Activated CD8-positive, alpha-beta T cell treated with anti-CD3 and anti-CD28 coated beads for 36 hours (primary cell): Measurements from ENCODE around the gene CIB4. TPM values are rescaled to one million over a fixed set of nuclear protein-coding genes. Genes with fewer than 3 reads are reported as not detected.

Source experiments
- ATAC-seq: fragments of 200-7000 bp; cut with Tn5 transposase; one replicate; pipeline ENCODE4 v1.10.0; 2021; ENCODE audit warnings: mild to moderate bottlenecking, moderate library complexity
- CTCF ChIA-PET: fragments of 350-600 bp; sonication (Branson Sonifier 250); formaldehyde crosslinking; loops from one replicate; lab custom pipeline; 2021; ENCODE audit warnings: antibody characterized with exemption; lab: Charles Lee
- POLR2A ChIA-PET: fragments of 350-600 bp; sonication (Branson Sonifier 250); formaldehyde crosslinking; loops from one replicate; lab custom pipeline; 2021; ENCODE audit warnings: antibody characterized with exemption; lab: Charles Lee
- DNase-seq: peaks from one replicate; pipeline ENCODE4 v3.0.0-alpha.2; 2020
- H3K27ac Mint-ChIP-seq: one replicate; pipeline ENCODE4 v1.8.0; 2021; ENCODE audit warnings: mild to moderate bottlenecking, mixed read lengths
- H3K27me3 Mint-ChIP-seq: one replicate; pipeline ENCODE4 v1.8.0; 2021; ENCODE audit warnings: mixed read lengths
- H3K36me3 Mint-ChIP-seq: one replicate; pipeline ENCODE4 v1.8.0; 2021; ENCODE audit warnings: low read depth, mixed read lengths
- H3K4me1 Mint-ChIP-seq: one replicate; pipeline ENCODE4 v1.8.0; 2021; ENCODE audit warnings: low read depth, mixed read lengths
- H3K4me3 Mint-ChIP-seq: one replicate; pipeline ENCODE4 v1.8.0; 2021; ENCODE audit warnings: mild to moderate bottlenecking, moderate library complexity, mixed read lengths
- H3K9me3 Mint-ChIP-seq: one replicate; pipeline ENCODE4 v1.8.0; 2021; ENCODE audit warnings: mixed read lengths
- CTCF ChIP-seq: fragments of 200-600 bp; IDR thresholded peaks from one replicate; pipeline ENCODE4 v1.8.0; 2022; ENCODE audit warnings: antibody characterized with exemption, mild to moderate bottlenecking
- intact Hi-C: fragments of 100-400 bp; cut with micrococcal nuclease; formaldehyde crosslinking; loops from one replicate; pipeline ENCODE4 v1.10.0; 2022
- total RNA-seq, 2 experiments: library from RNA; stranded (reverse); gene quantifications; one replicate each; pipeline ENCODE4 v1.2.3, GENCODE V29; 2021

Gene CIB4
- total RNA-seq, 2 experiments from 2014 or later: not detected

GRCh38 chr2:26639685-26640243 is 1.4 kb downstream of the CIB4 start:
- H3K4me1 Mint-ChIP-seq: no peaks in the 10 kb centered on the region
- intact Hi-C loops: no loop called here
- ChIA-PET POLR2A (no interaction called here), CTCF (no interaction called here)
- H3K9me3 Mint-ChIP-seq: no peaks in the 10 kb centered on the region
- no peaks in the 10 kb centered on the region for H3K36me3 Mint-ChIP-seq
- no peak overlapping the region for H3K4me3 Mint-ChIP-seq
- H3K27ac Mint-ChIP-seq: no peak overlapping the region
- peaks cover 17% of the 10 kb centered on the region for H3K27me3 Mint-ChIP-seq
- DNase-seq: no peak
- ATAC-seq: no peak
- TF ChIP-seq CTCF: no peak

GRCh38 chr2:26637811-26638310 is 3.3 kb downstream of the CIB4 start:
- intact Hi-C loops: no loop called here
- Mint-ChIP-seq H3K36me3 (no peaks in the 10 kb centered on the region), H3K9me3 (no peaks in the 10 kb centered on the region), H3K27ac (no peak overlapping the region), H3K4me1 (no peaks in the 10 kb centered on the region), H3K4me3 (no peak overlapping the region), H3K27me3 (peaks cover 11% of the 10 kb centered on the region)
- TF ChIP-seq CTCF: no peak
- ChIA-PET CTCF (interaction anchor here (4.2 kb wide), 1 partner anchor 31 kb away, joined by 15 read pairs; no protein-coding TSS in a partner anchor), POLR2A (no interaction called here)
- DNase-seq (no peak), ATAC-seq (no peak)

GRCh38 chr2:26636935-26637334 is 4.2 kb downstream of the CIB4 start:
- H3K9me3 Mint-ChIP-seq: no peaks in the 10 kb centered on the region
- POLR2A ChIA-PET: no interaction called here
- ATAC-seq (no peak), DNase-seq (no peak)
- H3K36me3 Mint-ChIP-seq: no peaks in the 10 kb centered on the region
- no peak overlapping the region for H3K4me3 Mint-ChIP-seq
- no peaks in the 10 kb centered on the region for H3K4me1 Mint-ChIP-seq
- intact Hi-C loops: no loop called here
- H3K27me3 Mint-ChIP-seq: peaks cover 9% of the 10 kb centered on the region
- CTCF ChIA-PET: interaction anchor here (0.8 to 4.2 kb wide), 2 partner anchors 30 to 57 kb away, joined by 3 to 15 read pairs; no protein-coding TSS in a partner anchor
- no peak overlapping the region for H3K27ac Mint-ChIP-seq
- no peak for TF ChIP-seq CTCF

- ATAC-seq (no peak), DNase-seq (no peak)
- intact Hi-C loops: no loop called here
- no peak for TF ChIP-seq CTCF
- no peak overlapping the region for H3K4me3 Mint-ChIP-seq
- no peak overlapping the region for H3K27ac Mint-ChIP-seq
- CTCF ChIA-PET: interaction anchor here (4.2 kb wide), 1 partner anchor 29 kb away, joined by 15 read pairs; no protein-coding TSS in a partner anchor
- H3K36me3 Mint-ChIP-seq: no peaks in the 10 kb centered on the region
- POLR2A ChIA-PET: no interaction called here
- H3K27me3 Mint-ChIP-seq: peaks cover 3% of the 10 kb centered on the region
- H3K4me1 Mint-ChIP-seq: no peaks in the 10 kb centered on the region
- H3K9me3 Mint-ChIP-seq: no peaks in the 10 kb centered on the region
Observed at GRCh38 chr2:26635401-26635800, 5.8 kb downstream of the CIB4 start.

- H3K4me1 Mint-ChIP-seq: no peaks in the 10 kb centered on the region
- POLR2A ChIA-PET: no interaction called here
- CTCF ChIA-PET: interaction anchor here (1.0 to 4.2 kb wide), 2 partner anchors 17 to 28 kb away, joined by 3 to 15 read pairs; no protein-coding TSS in a partner anchor
Observed at GRCh38 chr2:26634636-26635230, 6.4 kb downstream of the CIB4 start.

More at GRCh38 chr2:26634636-26635230, 6.4 kb downstream of the CIB4 start:
- ATAC-seq (no peak), DNase-seq (no peak)
- H3K27me3 Mint-ChIP-seq: no peaks in the 10 kb centered on the region
- no peak overlapping the region for H3K27ac Mint-ChIP-seq
- H3K9me3 Mint-ChIP-seq: no peaks in the 10 kb centered on the region
- TF ChIP-seq CTCF: no peak
- intact Hi-C loops: no loop called here
- H3K4me3 Mint-ChIP-seq: no peak overlapping the region
- H3K36me3 Mint-ChIP-seq: no peaks in the 10 kb centered on the region
